HepG2 (cell line): ENCODE data around the gene CHMP5. TPM values are rescaled to one million over a fixed set of nuclear protein-coding genes. Genes with fewer than 3 reads are reported as not detected.

Experiments
- ATM ChIP-seq: fragments of 450-650 bp; IDR thresholded peaks from 2 replicates; pipeline ENCODE4 v1.7.1; 2017; ENCODE audit warnings: mild to moderate bottlenecking, borderline replicate concordance
- CBX2 ChIP-seq, 2 experiments: fragments of 200-600 bp in 1 of 2; sonication (generic); formaldehyde crosslinking in 1 of 2; IDR thresholded peaks; 2 replicates each; pipeline versions ENCODE4 v1.7.0 to v1.8.1; 2018 to 2022; ENCODE audit warnings: low read depth in 2 of 2, low read length in 1 of 2, mild to moderate bottlenecking in 1 of 2, missing genetic modification reagents in 1 of 2
- ELK4 ChIP-seq: sonication (generic); formaldehyde crosslinking; IDR thresholded peaks from 2 replicates; pipeline ENCODE4 v1.9.0; 2021; ENCODE audit warnings: missing genetic modification reagents, borderline replicate concordance
- HNF1A ChIP-seq, 2 experiments: sonication (generic) in 1 of 2; formaldehyde crosslinking in 1 of 2; IDR thresholded peaks; 2 replicates each; pipeline versions ENCODE4 v1.4.0 to v1.6.1; 2016 to 2020; ENCODE audit warnings: borderline replicate concordance in 1 of 2, low read depth in 1 of 2, mild to moderate bottlenecking in 1 of 2, missing genetic modification reagents in 1 of 2
- KLF11 ChIP-seq: IDR thresholded peaks from 2 replicates; pipeline ENCODE4 v1.6.1; 2016; ENCODE audit warnings: missing compliant biosample characterization
- NBN ChIP-seq: fragments of 450-650 bp; conservative IDR thresholded peaks from 2 replicates; pipeline ENCODE4 v1.6.1; 2017
- RCOR2 ChIP-seq: IDR thresholded peaks from 2 replicates; pipeline ENCODE4 v1.6.1; 2016; ENCODE audit warnings: missing biosample characterization, missing genetic modification reagents
- SP1 ChIP-seq, 2 experiments: fragments of 450-650 bp in 1 of 2; sonication (generic) in 1 of 2; formaldehyde crosslinking in 1 of 2; IDR thresholded peaks; 2 replicates each; pipeline versions ENCODE4 v1.4.0 to v1.6.1; 2016 to 2020; ENCODE audit warnings: missing genetic modification reagents in 1 of 2
- ZBTB40 ChIP-seq, 2 experiments: fragments of 450-650 bp in 1 of 2; sonication (generic) in 1 of 2; formaldehyde crosslinking in 1 of 2; IDR thresholded peaks; 2 replicates each; pipeline versions ENCODE4 v1.6.1 to v1.8.0; 2016 to 2022; ENCODE audit warnings: antibody characterized with exemption in 1 of 2, mild to moderate bottlenecking in 1 of 2, missing genetic modification reagents in 1 of 2
- ZFP62 ChIP-seq: sonication (generic); formaldehyde crosslinking; IDR thresholded peaks from 2 replicates; pipeline ENCODE4 v1.4.0; 2020; ENCODE audit warnings: missing genetic modification reagents
- ZNF430 ChIP-seq: sonication (generic); formaldehyde crosslinking; IDR thresholded peaks from 2 replicates; pipeline ENCODE4 v1.9.0; 2021; ENCODE audit warnings: mild to moderate bottlenecking, missing genetic modification reagents
- ZNF562 ChIP-seq: sonication (generic); formaldehyde crosslinking; IDR thresholded peaks from 2 replicates; pipeline ENCODE4 v1.8.0; 2022; ENCODE audit warnings: missing genetic modification reagents, borderline replicate concordance
- ZNF670 ChIP-seq: sonication (generic); formaldehyde crosslinking; IDR thresholded peaks from 2 replicates; pipeline ENCODE4 v1.8.0; 2022; ENCODE audit warnings: mild to moderate bottlenecking, missing genetic modification reagents, borderline replicate concordance
- polyA plus RNA-seq, 8 experiments: library from polyadenylated mRNA; depleted of rRNA in 3 of 8; stranded (reverse) in 7 of 8; unstranded in 1 of 8; fragments of >200 nt; fragmentation: Illumina TruSeq in 4 of 8; extraction: Trizol in 4 of 8; gene quantifications; 2 replicates each; pipeline versions ENCODE4 v1.2.1 to v1.2.3, GENCODE V29; 2011 to 2016; ENCODE audit warnings: low read depth in 4 of 8, missing spikeins in 1 of 8, mixed read lengths in 1 of 8; ENCODE audit not compliant: insufficient read depth in 1 of 8
- total RNA-seq, 5 experiments: library from RNA; depleted of rRNA; stranded (reverse); fragments of >200 nt; fragmentation: Illumina TruSeq; extraction: Trizol; gene quantifications; 2 replicates each; pipeline ENCODE4 v1.2.3, GENCODE V29; 2016; ENCODE audit warnings: low read depth in 1 of 5

Gene CHMP5
- total and polyA plus RNA-seq, 2 of the 13 experiments (the other 11 are each of a cell fraction or from before 2014, with no cell fraction given) = 46.0 to 57.3 TPM

- TF ChIP-seq HNF1A (IDR thresholded peaks at IDR 0.05; ENCODE audit: low read depth) (no peak), HNF1A (CRISPR knock-in tag; IDR thresholded peaks at IDR 0.05; ENCODE audit: borderline replicate concordance) (no peak; the same call in 1 of the 2 replicates), ZBTB40 (IDR thresholded peaks at IDR 0.05) (peak; percentile 59), ZBTB40 (CRISPR knock-in tag; IDR thresholded peaks at IDR 0.05) (no peak), SP1 (IDR thresholded peaks at IDR 0.05) (no peak), SP1 (CRISPR knock-in tag; IDR thresholded peaks at IDR 0.05) (0 out of 2 replicates have a peak, but pooled peaks have one; percentile 39), ZNF562 (CRISPR knock-in tag) (no peak), ZNF670 (no peak), ZNF430 (no peak), ELK4 (CRISPR knock-in tag) (no peak), KLF11 (CRISPR knock-in tag) (no peak), CBX2 (IDR thresholded peaks at IDR 0.05; ENCODE audit: low read depth, low read length) (no peak), CBX2 (CRISPR knock-in tag; IDR thresholded peaks at IDR 0.05; ENCODE audit: low read depth) (no peak), ZFP62 (CRISPR knock-in tag) (no peak), NBN (no peak), ATM (no peak), RCOR2 (CRISPR knock-in tag) (no peak)
Measured at GRCh38 chr9:33264473-33265177, at the start of gene CHMP5, which contains the start of gene BAG1 (continued).
